GM12891 (cell line): ENCODE results near the gene CACNB4.

Experiments used
- DNase-seq: peaks from one replicate; pipeline ENCODE4 v3.0.0; 2011; ENCODE audit warnings: low spot score; ENCODE audit not compliant: insufficient read length
- FAIRE-seq: peaks from 2 replicates; lab custom pipeline; 2011; peaks lifted over from hg19 to GRCh38; lab: Jason Lieb, UNC
- PAX5 ChIP-seq: IDR thresholded peaks from 2 replicates; pipeline ENCODE4 v1.6.1; 2011; ENCODE audit warnings: low read length, moderate library complexity, mild to moderate bottlenecking; ENCODE audit not compliant: insufficient read depth, severe bottlenecking
- POLR2A ChIP-seq: IDR thresholded peaks from 2 replicates; pipeline ENCODE4 v1.6.1; 2011; ENCODE audit warnings: low read depth, low read length, control low read depth
- POLR2AphosphoS5 ChIP-seq: IDR thresholded peaks from 2 replicates; pipeline ENCODE4 v1.6.1; 2011; ENCODE audit warnings: low read depth, low read length, control low read depth
- POU2F2 ChIP-seq: IDR thresholded peaks from 2 replicates; pipeline ENCODE4 v1.6.1; 2011; ENCODE audit warnings: low read depth, mild to moderate bottlenecking, control low read depth, low read length, moderate library complexity
- SPI1 ChIP-seq: IDR thresholded peaks from 2 replicates; pipeline ENCODE4 v1.6.1; 2011; ENCODE audit warnings: low read depth, low read length, control low read depth
- TAF1 ChIP-seq: IDR thresholded peaks from 2 replicates; pipeline ENCODE4 v1.6.1; 2011; ENCODE audit warnings: low read depth, low read length, control low read depth

CACNB4 gene

GRCh38 chr2:151979694-151980093 lies 119.2 kb downstream of the CACNB4 start:
- TF ChIP-seq TAF1 (no peak), POU2F2 (no peak), PAX5 (no peak), POLR2A (no peak), POLR2AphosphoS5 (no peak), SPI1 (no peak)
- FAIRE-seq: no peak
- no peak for DNase-seq

GRCh38 chr2:151978709-151979108 lies 120.1 kb downstream of the CACNB4 start:
- FAIRE-seq: no peak
- TF ChIP-seq TAF1: no peak
- DNase-seq: no peak

GRCh38 chr2:151977631-151978030 lies 121.2 kb downstream of the CACNB4 start:
- TF ChIP-seq TAF1: no peak
- no peak for TF ChIP-seq POLR2AphosphoS5
- no peak for TF ChIP-seq SPI1
- no peak for TF ChIP-seq PAX5
- no peak for TF ChIP-seq POU2F2
- TF ChIP-seq POLR2A: no peak
- DNase-seq: no peak
- no peak for FAIRE-seq

GRCh38 chr2:151976945-151977353 lies 121.9 kb downstream of the CACNB4 start:
- FAIRE-seq: peak; percentile 85
- no peak for TF ChIP-seq SPI1
- TF ChIP-seq POLR2AphosphoS5: no peak
- TF ChIP-seq POU2F2: no peak
- no peak for TF ChIP-seq PAX5
- TF ChIP-seq POLR2A: no peak
- no peak for TF ChIP-seq TAF1
- peak; percentile 4 for DNase-seq

- TF ChIP-seq POLR2A (no peak), POU2F2 (no peak), PAX5 (no peak), TAF1 (no peak), SPI1 (no peak), POLR2AphosphoS5 (no peak)
- no peak for FAIRE-seq
- no peak for DNase-seq
These were observed 123.1 kb downstream of the CACNB4 start for GRCh38 chr2:151975460-151976414.

- DNase-seq (no peak), FAIRE-seq (no peak)
- TF ChIP-seq PAX5: no peak
- TF ChIP-seq POLR2A: no peak
- TF ChIP-seq POLR2AphosphoS5: no peak
- no peak for TF ChIP-seq TAF1
- no peak for TF ChIP-seq SPI1
- TF ChIP-seq POU2F2: no peak
These were observed 123.9 kb downstream of the CACNB4 start for GRCh38 chr2:151974988-151975387.

- DNase-seq: no peak
- FAIRE-seq: no peak
- TF ChIP-seq SPI1: no peak
- no peak for TF ChIP-seq TAF1
- no peak for TF ChIP-seq PAX5
- TF ChIP-seq POLR2A: no peak
- no peak for TF ChIP-seq POLR2AphosphoS5
- TF ChIP-seq POU2F2: no peak
These were observed 125.0 kb downstream of the CACNB4 start for GRCh38 chr2:151973901-151974199.

GRCh38 chr2:151973013-151973900 lies 125.6 kb downstream of the CACNB4 start:
- DNase-seq (no peak), FAIRE-seq (no peak)
- TF ChIP-seq POU2F2 (no peak), PAX5 (no peak)

GRCh38 chr2:151972241-151973012 lies 126.4 kb downstream of the CACNB4 start:
- DNase-seq (no peak), FAIRE-seq (peak; percentile 67)
- TF ChIP-seq POU2F2: no peak
- TF ChIP-seq POLR2A: no peak
- no peak for TF ChIP-seq PAX5
- no peak for TF ChIP-seq TAF1
- TF ChIP-seq SPI1: no peak
- no peak for TF ChIP-seq POLR2AphosphoS5
